ENCODE results near the gene ATP6V1B1.

GRCh38 chr2:70941186-70941585 is 5.5 kb downstream of the ATP6V1B1 start:
- no peak for TF ChIP-seq CTCF (IDR thresholded peaks at IDR 0.05)
- no peak for TF ChIP-seq POLR2A (IDR thresholded peaks at IDR 0.05)
